GM12875 (cell line): ENCODE data around the gene DSCAM.

Experiments
- H3K4me3 ChIP-seq: one replicate; pipeline ENCODE4 v1.5.1; 2011; ENCODE audit warnings: low read depth, low read length, control low read depth
- CTCF ChIP-seq: IDR thresholded peaks from 2 replicates; pipeline ENCODE4 v1.5.1; 2011; ENCODE audit warnings: low read depth, mild to moderate bottlenecking, control low read depth, inconsistent platforms, low read length, moderate library complexity, borderline replicate concordance; ENCODE audit not compliant: insufficient read depth

DSCAM gene

GRCh38 chr21:40243685-40244084 lies 603.3 kb downstream of the DSCAM start:
- no peak overlapping the region for H3K4me3 ChIP-seq
- no peak for TF ChIP-seq CTCF

GRCh38 chr21:40242586-40243265 lies 604.2 kb downstream of the DSCAM start:
- no peak for TF ChIP-seq CTCF
- no peak overlapping the region for H3K4me3 ChIP-seq

- H3K4me3 ChIP-seq: no peak overlapping the region
- no peak for TF ChIP-seq CTCF
Observed at GRCh38 chr21:40235528-40235927, 611.4 kb downstream of the DSCAM start.

- no peak overlapping the region for H3K4me3 ChIP-seq
- TF ChIP-seq CTCF: no peak
Observed at GRCh38 chr21:40231979-40232378, 615.0 kb downstream of the DSCAM start.

GRCh38 chr21:40227096-40227495 lies 619.9 kb downstream of the DSCAM start:
- TF ChIP-seq CTCF: no peak
- H3K4me3 ChIP-seq: no peak overlapping the region

- TF ChIP-seq CTCF: no peak
- no peak overlapping the region for H3K4me3 ChIP-seq
Observed at GRCh38 chr21:40215941-40216340, 631.0 kb downstream of the DSCAM start.

GRCh38 chr21:40210251-40210650 lies 636.7 kb downstream of the DSCAM start:
- TF ChIP-seq CTCF: no peak
- no peak overlapping the region for H3K4me3 ChIP-seq
